Stimulated activated naive CD4-positive, alpha-beta T cell treated with Interleukin-2 at 50 U/mL for 16 hours (primary cell): Measurements from ENCODE around the gene MAP1LC3C.
"Not testable (repeated sequence)": the region's sequence is repeated elsewhere in the genome, so short reads cannot be mapped to it uniquely, and the experiment has no call there.

Experiments used
- DNase-seq: peaks from one replicate; lab custom pipeline; 2025; lab: John Stamatoyannopoulos, UW

The MAP1LC3C gene

GRCh38 chr1:241992734-241993133, 6.2 kb downstream of the MAP1LC3C start:
- no peak for DNase-seq

- no peak for DNase-seq
These were observed 8.9 kb downstream of the MAP1LC3C start for GRCh38 chr1:241990040-241990439.

GRCh38 chr1:241988389-241988930, 10.4 kb downstream of the MAP1LC3C start:
- DNase-seq = not testable (repeated sequence)

- no peak for DNase-seq
These were observed 13.1 kb downstream of the MAP1LC3C start for GRCh38 chr1:241985787-241986186.

- DNase-seq = no peak
These were observed 19.0 kb downstream of the MAP1LC3C start for GRCh38 chr1:241979926-241980325.

- no peak for DNase-seq
These were observed 19.8 kb downstream of the MAP1LC3C start for GRCh38 chr1:241979071-241979470.

GRCh38 chr1:241976229-241976628, 22.7 kb downstream of the MAP1LC3C start:
- no peak for DNase-seq

GRCh38 chr1:241972703-241973369, 26.1 kb downstream of the MAP1LC3C start:
- no peak for DNase-seq

GRCh38 chr1:241968611-241969010, 30.3 kb downstream of the MAP1LC3C start:
- DNase-seq = no peak

- no peak for DNase-seq
These were observed 34.2 kb downstream of the MAP1LC3C start for GRCh38 chr1:241964550-241965282.

GRCh38 chr1:241963722-241964121, 35.2 kb downstream of the MAP1LC3C start:
- no peak for DNase-seq

- no peak for DNase-seq
These were observed 36.7 kb downstream of the MAP1LC3C start for GRCh38 chr1:241962153-241962552.

GRCh38 chr1:241957692-241958494, 41.0 kb downstream of the MAP1LC3C start, which contains the start of gene BECN2:
TSS of gene BECN2 (plus strand) at chr1:241957767. CDS start at chr1:241957767, 0 bp downstream.
- DNase-seq = no peak

GRCh38 chr1:241950390-241950789, 48.5 kb downstream of the MAP1LC3C start:
- DNase-seq = no peak

GRCh38 chr1:241947354-241947753, 51.5 kb downstream of the MAP1LC3C start:
- no peak for DNase-seq
